Mammary microvascular endothelial cell (primary cell): ENCODE results near the gene CACNA2D4. TPM values are rescaled to one million over a fixed set of nuclear protein-coding genes. Genes with fewer than 3 reads are reported as not detected.

Experiments
- total RNA-seq: library from RNA; depleted of rRNA; stranded (reverse); fragments of >200 nt; gene quantifications from 2 replicates; pipeline ENCODE4 v1.2.3, GENCODE V29; 2015

Gene CACNA2D4, protein sequence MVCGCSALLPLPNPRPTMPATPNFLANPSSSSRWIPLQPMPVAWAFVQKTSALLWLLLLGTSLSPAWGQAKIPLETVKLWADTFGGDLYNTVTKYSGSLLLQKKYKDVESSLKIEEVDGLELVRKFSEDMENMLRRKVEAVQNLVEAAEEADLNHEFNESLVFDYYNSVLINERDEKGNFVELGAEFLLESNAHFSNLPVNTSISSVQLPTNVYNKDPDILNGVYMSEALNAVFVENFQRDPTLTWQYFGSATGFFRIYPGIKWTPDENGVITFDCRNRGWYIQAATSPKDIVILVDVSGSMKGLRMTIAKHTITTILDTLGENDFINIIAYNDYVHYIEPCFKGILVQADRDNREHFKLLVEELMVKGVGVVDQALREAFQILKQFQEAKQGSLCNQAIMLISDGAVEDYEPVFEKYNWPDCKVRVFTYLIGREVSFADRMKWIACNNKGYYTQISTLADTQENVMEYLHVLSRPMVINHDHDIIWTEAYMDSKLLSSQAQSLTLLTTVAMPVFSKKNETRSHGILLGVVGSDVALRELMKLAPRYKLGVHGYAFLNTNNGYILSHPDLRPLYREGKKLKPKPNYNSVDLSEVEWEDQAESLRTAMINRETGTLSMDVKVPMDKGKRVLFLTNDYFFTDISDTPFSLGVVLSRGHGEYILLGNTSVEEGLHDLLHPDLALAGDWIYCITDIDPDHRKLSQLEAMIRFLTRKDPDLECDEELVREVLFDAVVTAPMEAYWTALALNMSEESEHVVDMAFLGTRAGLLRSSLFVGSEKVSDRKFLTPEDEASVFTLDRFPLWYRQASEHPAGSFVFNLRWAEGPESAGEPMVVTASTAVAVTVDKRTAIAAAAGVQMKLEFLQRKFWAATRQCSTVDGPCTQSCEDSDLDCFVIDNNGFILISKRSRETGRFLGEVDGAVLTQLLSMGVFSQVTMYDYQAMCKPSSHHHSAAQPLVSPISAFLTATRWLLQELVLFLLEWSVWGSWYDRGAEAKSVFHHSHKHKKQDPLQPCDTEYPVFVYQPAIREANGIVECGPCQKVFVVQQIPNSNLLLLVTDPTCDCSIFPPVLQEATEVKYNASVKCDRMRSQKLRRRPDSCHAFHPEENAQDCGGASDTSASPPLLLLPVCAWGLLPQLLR
- not detected in 2 replicates for total RNA-seq

DNA sequence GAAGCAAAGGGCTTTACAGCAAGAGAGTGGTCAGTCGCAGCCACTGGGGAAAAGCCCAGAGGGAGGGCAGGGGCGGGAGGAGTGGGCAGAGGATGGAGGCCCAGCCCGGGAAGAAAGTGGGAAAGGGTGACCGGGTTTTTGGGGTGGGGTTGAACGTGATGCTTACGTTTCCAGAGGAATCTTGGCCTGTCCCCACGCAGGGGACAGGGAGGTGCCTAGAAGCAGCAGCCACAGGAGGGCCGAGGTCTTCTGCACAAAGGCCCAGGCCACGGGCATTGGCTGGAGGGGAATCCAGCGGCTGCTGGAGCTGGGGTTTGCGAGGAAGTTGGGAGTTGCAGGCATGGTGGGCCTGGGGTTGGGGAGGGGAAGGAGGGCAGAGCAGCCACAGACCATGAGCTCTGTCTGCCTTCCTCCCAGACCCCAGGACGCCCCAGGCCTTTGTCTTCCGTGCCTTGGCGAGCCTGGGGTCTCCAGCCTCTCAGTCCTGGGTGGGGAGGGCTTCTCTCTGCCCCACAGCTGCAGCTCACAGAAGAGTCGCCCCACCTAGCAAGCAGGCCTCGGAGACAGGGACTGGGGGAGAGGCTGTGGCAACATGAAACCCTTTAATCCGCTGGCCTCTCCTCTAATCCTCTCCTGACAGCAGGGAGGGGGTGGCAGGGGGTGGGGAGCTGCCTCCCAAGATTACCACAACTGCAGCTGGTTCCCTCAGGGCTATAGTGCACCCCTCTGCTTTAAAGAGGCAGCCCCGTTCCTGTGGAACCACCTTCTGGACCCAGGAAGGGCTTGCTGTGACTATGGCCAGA, at the start of gene CACNA2D4:
TSS of gene CACNA2D4 (minus strand) at position 572 of the 803 bp plus-strand sequence. CDS start at position 393, 179 bp downstream.

DNA sequence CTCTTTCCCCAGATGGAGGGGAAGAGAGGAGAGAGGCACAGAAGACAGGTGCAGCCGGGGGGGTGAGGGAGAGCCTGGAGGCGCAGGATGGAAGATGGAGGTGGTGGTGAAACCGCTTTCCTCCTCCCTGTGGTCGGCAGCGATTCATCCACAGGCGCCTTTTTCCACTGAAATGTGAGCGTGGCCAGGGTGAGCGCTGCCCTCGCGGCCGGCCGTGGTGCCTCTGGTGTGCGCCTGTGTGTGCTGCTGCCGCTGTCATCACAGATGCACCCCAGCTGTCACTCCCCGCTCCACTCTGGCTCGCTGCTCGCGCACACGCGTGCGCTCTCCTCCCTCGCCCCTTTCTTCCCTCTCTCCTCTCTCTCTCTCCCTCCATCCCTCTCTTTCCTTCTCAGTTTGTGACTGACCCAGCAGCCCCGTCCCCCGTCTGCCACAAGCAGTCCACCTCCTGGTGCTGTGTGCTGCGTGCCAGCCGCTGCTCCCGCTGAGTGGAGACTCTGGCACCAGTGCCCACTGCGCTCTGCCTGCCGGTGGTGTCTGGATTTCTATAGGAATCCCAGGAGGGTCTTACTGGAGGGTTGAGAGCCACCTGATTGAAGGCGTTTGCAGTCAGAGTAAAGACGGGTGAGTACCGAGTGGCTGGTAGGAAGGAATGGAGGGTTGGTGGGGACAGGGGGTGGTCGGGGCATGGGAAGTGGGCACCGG, 98.1 kb downstream of the CACNA2D4 start, which contains the start of gene LRTM2:
TSS of gene LRTM2 (plus strand) at position 375 of the 705 bp plus-strand sequence. CDS start 7,584 bp downstream, outside the sequence.

Other genes starting within 250 kb of the CACNA2D4 start
- gene ADIPOR2, start 227.6 kb downstream of the CACNA2D4 start, total RNA-seq = 24.8 and 25.6 TPM in 2 replicates
- gene LRTM2, start 98.1 kb downstream of the CACNA2D4 start, total RNA-seq = not detected in 2 replicates
- gene DCP1B, start 85.8 kb upstream of the CACNA2D4 start, total RNA-seq = 14.8 and 14.9 TPM in 2 replicates
- 0.05 and 0.20 TPM in 2 replicates for gene CACNA1C, start 134.3 kb upstream of the CACNA2D4 start, total RNA-seq